ENCODE data around the gene SLC12A6. TPM values are rescaled to one million over a fixed set of nuclear protein-coding genes. Genes with fewer than 3 reads are reported as not detected.

SLC12A6 gene
- total and polyA plus RNA-seq, 2 experiments from 2014 or later, result 12.0 to 44.3 TPM

DNA sequence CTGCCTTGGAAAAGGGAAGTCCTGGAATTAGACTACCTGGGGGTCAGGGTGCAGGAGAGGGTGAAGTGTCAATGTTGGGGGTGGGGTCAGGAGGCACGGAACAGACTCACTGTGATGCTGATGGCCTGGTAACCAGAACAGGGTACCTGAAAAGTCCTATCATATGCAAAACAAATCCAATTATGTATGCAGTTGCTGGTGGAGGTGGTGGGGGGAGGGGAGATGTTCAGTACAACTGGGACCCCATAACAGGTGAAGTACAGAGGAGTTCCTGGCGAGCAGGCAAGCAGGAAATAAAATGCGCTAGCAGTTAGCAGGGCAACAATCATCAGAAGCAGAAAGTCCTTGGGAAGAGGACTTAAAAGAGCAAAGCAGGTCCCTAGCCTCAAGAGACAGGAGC lies 123.4 kb downstream of the SLC12A6 start:
- DNase-seq (ENCODE audit: low read depth in 1 of 2, low spot score in 1 of 2), result no peak

DNA sequence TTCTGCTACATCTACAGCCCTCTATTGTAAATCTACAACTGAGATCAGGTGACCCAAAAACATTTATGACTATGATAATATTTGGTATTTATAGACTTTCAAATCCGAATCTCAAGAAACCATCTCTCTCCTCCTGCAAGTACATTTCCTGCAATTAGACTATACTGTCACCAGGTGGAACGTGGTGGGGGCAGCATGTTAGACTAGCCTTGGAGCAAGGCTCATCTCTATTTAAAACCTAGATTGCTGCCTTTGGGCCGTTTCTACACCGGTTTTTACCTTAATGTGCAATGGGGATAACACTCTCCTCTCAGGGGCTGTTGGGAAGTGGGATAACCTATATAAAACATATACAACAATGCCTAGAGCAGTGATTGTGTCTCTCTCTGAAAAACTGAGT lies 123.9 kb downstream of the SLC12A6 start:
- no peaks in the 10 kb centered on the region for H3K9me3 ChIP-seq (ENCODE audit: low read depth)
- TF ChIP-seq, protein P1, sequence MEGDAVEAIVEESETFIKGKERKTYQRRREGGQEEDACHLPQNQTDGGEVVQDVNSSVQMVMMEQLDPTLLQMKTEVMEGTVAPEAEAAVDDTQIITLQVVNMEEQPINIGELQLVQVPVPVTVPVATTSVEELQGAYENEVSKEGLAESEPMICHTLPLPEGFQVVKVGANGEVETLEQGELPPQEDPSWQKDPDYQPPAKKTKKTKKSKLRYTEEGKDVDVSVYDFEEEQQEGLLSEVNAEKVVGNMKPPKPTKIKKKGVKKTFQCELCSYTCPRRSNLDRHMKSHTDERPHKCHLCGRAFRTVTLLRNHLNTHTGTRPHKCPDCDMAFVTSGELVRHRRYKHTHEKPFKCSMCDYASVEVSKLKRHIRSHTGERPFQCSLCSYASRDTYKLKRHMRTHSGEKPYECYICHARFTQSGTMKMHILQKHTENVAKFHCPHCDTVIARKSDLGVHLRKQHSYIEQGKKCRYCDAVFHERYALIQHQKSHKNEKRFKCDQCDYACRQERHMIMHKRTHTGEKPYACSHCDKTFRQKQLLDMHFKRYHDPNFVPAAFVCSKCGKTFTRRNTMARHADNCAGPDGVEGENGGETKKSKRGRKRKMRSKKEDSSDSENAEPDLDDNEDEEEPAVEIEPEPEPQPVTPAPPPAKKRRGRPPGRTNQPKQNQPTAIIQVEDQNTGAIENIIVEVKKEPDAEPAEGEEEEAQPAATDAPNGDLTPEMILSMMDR (IDR thresholded peaks at IDR 0.05; ENCODE audit: low read depth, low read length), result no peak
- no peak overlapping the region for H3K4me3 ChIP-seq
- peaks cover 2% of the 10 kb centered on the region for H3K4me1 ChIP-seq (ENCODE audit: low read depth)
- no peaks in the 10 kb centered on the region for H3K27me3 ChIP-seq
- no peak overlapping the region for H3K27ac ChIP-seq
- DNase-seq (ENCODE audit: low read depth in 1 of 2, low spot score in 1 of 2), result no peak
- no peaks in the 10 kb centered on the region for H3K36me3 ChIP-seq

More for the DNA sequence above, 123.4 kb downstream of the SLC12A6 start:
- TF ChIP-seq, protein P1 (IDR thresholded peaks at IDR 0.05; ENCODE audit: low read depth, low read length), result no peak
- Histone ChIP-seq H3K4me1 (ENCODE audit: low read depth) (no peaks in the 10 kb centered on the region), H3K4me3 (no peak overlapping the region), H3K36me3 (no peaks in the 10 kb centered on the region), H3K27ac (no peak overlapping the region), H3K9me3 (ENCODE audit: low read depth) (no peaks in the 10 kb centered on the region), H3K27me3 (no peaks in the 10 kb centered on the region)

DNA sequence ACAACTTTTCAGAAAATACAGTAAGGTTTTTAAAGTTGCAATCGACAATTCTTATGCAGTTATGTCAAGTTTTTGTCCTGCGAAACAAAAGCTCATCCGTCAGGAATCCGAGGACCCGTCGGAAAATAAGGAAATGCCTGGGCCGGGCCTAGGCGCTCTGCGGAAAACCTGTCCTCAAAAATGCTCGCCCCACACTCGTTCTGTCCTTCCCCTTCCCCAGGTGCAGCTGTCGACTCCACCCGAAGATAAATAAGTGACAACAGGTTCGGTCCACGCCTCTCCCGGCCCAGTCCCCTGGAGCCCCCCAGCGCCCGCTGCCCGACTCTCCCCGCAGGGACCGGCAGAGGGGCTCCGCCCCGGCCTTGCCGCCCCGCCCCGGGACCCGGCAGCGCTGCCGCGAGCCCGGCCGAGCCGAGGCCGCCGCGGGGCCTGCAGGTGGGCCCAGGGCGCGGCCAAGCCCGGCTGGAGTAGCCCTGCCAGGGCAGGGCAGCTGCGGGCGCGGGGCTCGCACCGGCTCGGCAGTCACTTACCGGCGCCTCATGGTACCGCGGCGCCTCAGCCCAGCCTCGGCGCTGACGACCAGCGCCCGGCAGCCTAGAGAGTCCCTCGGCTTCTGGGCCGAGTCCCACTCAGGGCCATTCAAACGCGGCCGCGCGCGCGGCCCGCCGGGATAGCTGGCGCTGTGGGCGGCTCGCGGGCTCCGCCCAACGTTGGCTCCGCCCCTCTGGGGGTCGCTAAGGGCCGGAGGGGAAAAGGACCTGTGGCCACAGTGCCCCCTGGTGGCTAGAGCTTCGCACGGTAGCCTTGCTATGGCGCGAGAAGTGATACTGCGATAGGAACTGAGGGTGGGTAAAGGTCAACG lies 127.9 kb downstream of the SLC12A6 start, which contains the start of gene KATNBL1:
KATNBL1 (minus strand) TSS at position 676 of the 862 bp plus-strand sequence. CDS start 46,420 bp downstream, outside the sequence.
- peak within 1 kb of the TSS; percentile 87 for H3K4me3 ChIP-seq
- peaks cover 9% of the 10 kb centered on the region for H3K4me1 ChIP-seq (ENCODE audit: low read depth)
- H3K9me3 ChIP-seq (ENCODE audit: low read depth), result no peaks in the 10 kb centered on the region
- no peaks in the 10 kb centered on the region for H3K36me3 ChIP-seq
- DNase-seq (ENCODE audit: low read depth in 1 of 2, low spot score in 1 of 2), result peak; percentile 95 to 98
- H3K27me3 ChIP-seq, result no peaks in the 10 kb centered on the region
- peak within 1 kb of the TSS; percentile 96 for H3K27ac ChIP-seq
- TF ChIP-seq, protein P1 (IDR thresholded peaks at IDR 0.05; ENCODE audit: low read depth, low read length), result peak; percentile 91

DNA sequence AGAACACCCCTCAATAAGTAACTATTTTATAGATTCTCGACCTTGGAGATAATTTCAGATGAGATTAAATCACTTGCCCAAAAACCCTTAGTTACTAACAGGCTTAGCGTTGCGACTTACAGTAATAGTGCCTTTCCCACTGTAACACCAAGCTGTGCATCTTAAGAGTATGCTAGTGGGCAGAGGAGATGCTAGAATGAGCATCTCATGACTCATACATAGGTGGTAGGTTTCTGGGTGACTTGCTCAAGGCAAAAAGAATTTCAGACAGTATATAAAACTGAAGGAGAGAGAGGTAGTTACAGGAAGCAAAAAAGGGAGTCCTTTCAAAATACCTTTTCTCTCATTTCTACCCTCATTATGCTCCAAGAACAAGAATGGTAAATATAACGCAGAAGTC lies 131.6 kb downstream of the SLC12A6 start:
- Histone ChIP-seq H3K4me3 (no peak overlapping the region), H3K36me3 (no peaks in the 10 kb centered on the region), H3K4me1 (ENCODE audit: low read depth) (peaks cover 9% of the 10 kb centered on the region), H3K9me3 (ENCODE audit: low read depth) (no peaks in the 10 kb centered on the region), H3K27me3 (no peaks in the 10 kb centered on the region), H3K27ac (no peak overlapping the region)
- no peak for DNase-seq (ENCODE audit: low read depth in 1 of 2, low spot score in 1 of 2)
- TF ChIP-seq, protein P1 (IDR thresholded peaks at IDR 0.05; ENCODE audit: low read depth, low read length), result no peak

DNA sequence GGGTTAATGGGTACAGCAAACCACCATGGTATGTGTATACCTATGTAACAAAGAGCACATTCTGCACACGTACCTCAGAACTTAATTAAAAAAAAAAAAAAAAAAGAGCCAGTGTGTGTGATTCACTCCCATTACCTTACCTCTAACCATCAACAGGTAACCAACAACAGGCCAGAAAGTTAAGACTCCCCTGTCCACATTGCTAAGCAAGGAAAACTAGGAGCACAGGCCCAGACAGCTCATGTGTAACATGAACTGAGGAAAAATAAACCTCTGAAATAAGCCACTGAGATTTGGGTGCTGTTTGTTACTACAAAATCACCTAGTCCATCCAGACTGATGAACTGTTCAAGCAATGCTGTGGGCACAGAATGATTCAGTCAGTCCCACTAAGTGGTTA lies 133.6 kb downstream of the SLC12A6 start:
- no peak overlapping the region for H3K27ac ChIP-seq
- H3K9me3 ChIP-seq (ENCODE audit: low read depth), result no peaks in the 10 kb centered on the region
- no peak for DNase-seq (ENCODE audit: low read depth in 1 of 2, low spot score in 1 of 2)
- H3K4me3 ChIP-seq, result no peak overlapping the region
- H3K36me3 ChIP-seq, result no peaks in the 10 kb centered on the region
- TF ChIP-seq, protein P1 (IDR thresholded peaks at IDR 0.05; ENCODE audit: low read depth, low read length), result no peak
- H3K27me3 ChIP-seq, result no peaks in the 10 kb centered on the region
- peaks cover 9% of the 10 kb centered on the region for H3K4me1 ChIP-seq (ENCODE audit: low read depth)
